Mucosa of descending colon (tissue), 3 donors: ENCODE measurements around the gene GPATCH8. TPM values are rescaled to one million over a fixed set of nuclear protein-coding genes. Genes with fewer than 3 reads are reported as not detected.

ENCODE experiments used
- ATAC-seq: fragments of 200-7000 bp; cut with Tn5 transposase; one replicate; pipeline ENCODE4 v1.9.1; 2020; ENCODE audit warnings: mild to moderate bottlenecking, moderate library complexity
- DNase-seq, 3 donors: peaks; one replicate each; pipeline ENCODE4 v3.0.0-alpha.2; 2020
- H3K36me3 ChIP-seq: fragments of 200-600 bp; one replicate; pipeline ENCODE4 v1.8.0; 2021; ENCODE audit warnings: low read depth, mild to moderate bottlenecking
- H3K4me1 ChIP-seq: fragments of 200-600 bp; one replicate; pipeline ENCODE4 v1.8.0; 2021; ENCODE audit warnings: low read depth, mild to moderate bottlenecking
- H3K4me3 ChIP-seq: fragments of 200-600 bp; one replicate; pipeline ENCODE4 v1.8.0; 2021; ENCODE audit warnings: mild to moderate bottlenecking
- H3K9me3 ChIP-seq: fragments of 200-600 bp; one replicate; pipeline ENCODE4 v1.8.0; 2021; ENCODE audit warnings: mild to moderate bottlenecking
- CTCF ChIP-seq: fragments of 200-600 bp; IDR thresholded peaks from one replicate; pipeline ENCODE4 v1.8.0; 2022; ENCODE audit warnings: antibody characterized with exemption, mild to moderate bottlenecking
- intact Hi-C, 2 donors: fragments of 100-400 bp; cut with DNase I in 1 of 2; cut with micrococcal nuclease in 1 of 2; formaldehyde crosslinking; loops; one replicate each; pipeline versions ENCODE4 v1.11.0 to v1.11.1; 2022; cut with DNase I, micrococcal nuclease
- total RNA-seq, 3 donors: library from RNA; stranded (reverse); fragmentation: NEBNext Ultra II Directional in 2 of 3; extraction: Animal tissue kit (Norgen Biotek cat#: 25700) in 2 of 3; gene quantifications; one replicate each; pipeline versions ENCODE4 v1.2.1 to v1.2.4, GENCODE V29; 2021 to 2023
- donor health status: DM: no; HTN: no; CAD: no; lungs with moderate emphysema.
- donor health status: DM: no; HTN: no; CAD: no.
- donor health status: DM: no; HTN: yes; CAD: no.

Gene GPATCH8
- total RNA-seq, 3 donors from 2014 or later: 34.8 to 48.4 (median 36.3) TPM

DNA sequence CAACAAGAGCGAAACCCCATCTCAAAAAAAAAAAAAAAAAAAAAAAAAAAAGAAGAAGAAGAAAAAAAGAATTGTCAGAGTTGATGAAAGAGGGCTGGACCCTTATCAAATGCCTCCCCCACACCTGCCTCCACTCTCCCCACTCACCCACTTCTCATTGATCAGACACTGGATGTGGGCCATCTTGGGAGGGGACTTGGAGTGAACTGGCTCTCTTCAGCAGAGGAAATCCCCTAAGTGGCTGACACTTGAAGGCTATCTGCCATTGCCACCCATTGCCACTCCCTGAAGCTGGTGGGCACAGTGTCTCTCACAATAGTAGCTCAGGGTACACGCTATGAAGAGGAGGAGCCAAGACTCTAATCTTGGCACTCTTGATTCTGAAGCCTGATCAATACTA is 115.4 kb downstream of the GPATCH8 start:
- H3K36me3 ChIP-seq: no peaks in the 10 kb centered on the region
- no peaks in the 10 kb centered on the region for H3K9me3 ChIP-seq
- H3K4me1 ChIP-seq: peaks cover 15% of the 10 kb centered on the region
- intact Hi-C loops: no loop called here
- H3K4me3 ChIP-seq: no peak overlapping the region
- no peak for DNase-seq
- no peak for ATAC-seq
- no peak for TF ChIP-seq CTCF

- DNase-seq: no peak
- H3K9me3 ChIP-seq: no peaks in the 10 kb centered on the region
- peaks cover 15% of the 10 kb centered on the region for H3K4me1 ChIP-seq
- no peak overlapping the region for H3K4me3 ChIP-seq
- H3K36me3 ChIP-seq: no peaks in the 10 kb centered on the region
- no peak for ATAC-seq
- no peak for TF ChIP-seq CTCF
- intact Hi-C loops: no loop called here
Observed at GRCh38 chr17:44386182-44386525, 117.1 kb downstream of the GPATCH8 start.

DNA sequence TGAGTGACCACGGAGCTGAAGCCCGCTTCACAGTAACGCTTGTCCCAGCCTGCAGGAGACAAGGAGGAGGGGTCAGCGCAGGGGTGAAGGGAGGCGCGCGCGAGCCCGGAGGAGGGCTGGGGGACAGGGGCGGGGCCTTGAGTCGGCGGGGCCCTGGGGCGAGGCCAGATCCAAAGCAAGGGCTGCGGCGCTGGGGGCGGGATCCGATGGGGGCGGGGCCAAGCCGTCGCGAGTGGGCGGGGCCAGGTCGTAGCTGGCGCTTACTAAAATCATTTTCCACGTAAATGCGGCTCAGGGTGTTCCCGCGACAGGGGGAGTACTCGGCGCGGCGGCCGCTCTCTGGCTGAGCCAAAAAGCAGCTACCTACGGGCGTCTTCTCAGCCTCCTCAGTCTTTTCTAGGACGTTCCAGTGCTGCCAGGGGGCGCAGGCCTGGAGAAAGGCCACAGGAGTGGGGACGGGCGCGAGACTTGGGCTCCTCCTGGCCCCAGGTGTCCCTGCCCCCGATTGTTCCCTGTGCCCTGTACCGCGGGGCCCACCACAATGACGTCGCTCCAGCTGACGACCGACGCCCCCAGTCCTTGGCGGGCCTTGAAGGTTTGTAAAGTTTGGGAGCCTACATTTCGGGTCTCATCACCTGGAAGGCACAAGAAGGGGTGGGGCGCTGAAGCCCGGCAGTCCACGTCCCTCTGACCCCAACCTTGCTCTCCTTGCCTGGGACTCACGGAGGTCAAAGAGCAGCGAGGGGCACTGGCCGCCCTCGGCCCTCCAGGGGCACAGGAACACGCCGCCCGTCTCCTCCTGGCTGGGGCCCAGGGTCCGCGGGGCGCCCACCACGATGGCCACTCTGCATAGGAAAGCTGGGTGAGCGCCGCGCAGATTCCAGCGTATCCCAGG is 117.7 kb downstream of the GPATCH8 start:
- intact Hi-C loops: no loop called here
- TF ChIP-seq CTCF: no peak
- ATAC-seq (peak; percentile 93), DNase-seq (peak; percentile 76 to 83 (median 80))
- peaks cover 15% of the 10 kb centered on the region for H3K4me1 ChIP-seq
- no peaks in the 10 kb centered on the region for H3K9me3 ChIP-seq
- no peaks in the 10 kb centered on the region for H3K36me3 ChIP-seq
- H3K4me3 ChIP-seq: no peak overlapping the region

DNA sequence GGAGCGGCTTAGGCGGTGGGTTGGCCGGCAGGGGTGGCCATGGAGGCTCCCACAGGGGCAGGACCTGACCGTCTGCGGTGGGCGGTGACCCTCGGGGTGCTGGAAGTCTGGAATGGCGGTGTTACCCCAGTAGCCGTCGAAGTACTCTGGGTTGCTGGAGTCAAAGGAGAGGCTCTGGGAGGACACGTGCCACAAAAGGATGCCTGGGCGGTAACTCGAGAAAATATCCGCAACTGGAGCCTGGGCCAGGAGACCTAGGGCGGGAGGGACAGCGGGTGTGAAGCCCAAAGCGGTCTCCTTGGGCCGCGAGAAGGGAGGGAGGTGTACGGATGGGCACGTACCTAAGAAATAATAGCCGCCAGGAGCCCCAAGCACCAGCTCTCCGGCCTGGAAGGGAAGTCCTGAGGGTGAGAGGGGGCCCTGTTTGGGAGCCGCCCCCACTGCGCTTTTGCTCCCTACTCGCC is 118.4 kb downstream of the GPATCH8 start:
- Histone ChIP-seq H3K4me1 (peaks cover 15% of the 10 kb centered on the region), H3K9me3 (no peaks in the 10 kb centered on the region), H3K36me3 (no peaks in the 10 kb centered on the region), H3K4me3 (no peak overlapping the region)
- intact Hi-C loops: no loop called here
- DNase-seq (peak in 1 of 3 donors; percentile 8), ATAC-seq (peak; percentile 9)
- no peak for TF ChIP-seq CTCF

GRCh38 chr17:44384281-44384822 is 118.9 kb downstream of the GPATCH8 start:
- intact Hi-C loops: no loop called here
- Histone ChIP-seq H3K4me1 (peaks cover 15% of the 10 kb centered on the region), H3K9me3 (no peaks in the 10 kb centered on the region), H3K36me3 (no peaks in the 10 kb centered on the region), H3K4me3 (no peak overlapping the region)
- TF ChIP-seq CTCF: no peak
- DNase-seq (no peak), ATAC-seq (no peak)
